Astrocyte of the cerebellum (primary cell): ENCODE data around the gene MPV17L2.
"Not testable (repeated sequence)": the region's sequence is repeated elsewhere in the genome, so short reads cannot be mapped to it uniquely, and the experiment has no call there.

Experiments
- DNase-seq: peaks from one replicate; pipeline ENCODE4 v3.0.0-alpha.2; 2011; ENCODE audit warnings: low read depth
- H3K4me3 ChIP-seq: 2 replicates; pipeline ENCODE4 v1.5.1; 2011; ENCODE audit warnings: mild to moderate bottlenecking, low read depth, low read length, moderate library complexity
- CTCF ChIP-seq: IDR thresholded peaks from 2 replicates; pipeline ENCODE4 v1.5.1; 2012; ENCODE audit warnings: low read length, low read depth, moderate library complexity, mild to moderate bottlenecking; ENCODE audit errors: missing control alignments
- in situ Hi-C: cut with HindIII; loops from 2 replicates; pipeline ENCODE4 v1.10.0; 2017; ENCODE audit warnings: low sequenced_read_pairs

MPV17L2 gene

GRCh38 chr19:18155095-18156087 is 37.6 kb upstream of the MPV17L2 start:
- H3K4me3 ChIP-seq, result no peak overlapping the region
- DNase-seq, result no peak
- TF ChIP-seq CTCF, result no peak
- in situ Hi-C loops, result no loop called here

GRCh38 chr19:18156268-18156667 is 36.8 kb upstream of the MPV17L2 start:
- no peak overlapping the region for H3K4me3 ChIP-seq
- in situ Hi-C loops, result no loop called here
- TF ChIP-seq CTCF, result no peak
- DNase-seq, result no peak

GRCh38 chr19:18156841-18157464 is 36.1 kb upstream of the MPV17L2 start:
- DNase-seq, result peak; percentile 62
- no peak overlapping the region for H3K4me3 ChIP-seq
- no peak for TF ChIP-seq CTCF
- in situ Hi-C loops, result no loop called here

GRCh38 chr19:18157465-18158063 is 35.5 kb upstream of the MPV17L2 start:
- in situ Hi-C loops, result no loop called here
- H3K4me3 ChIP-seq, result no peak overlapping the region
- no peak for TF ChIP-seq CTCF
- DNase-seq, result no peak

- TF ChIP-seq CTCF, result no peak
Measured at GRCh38 chr19:18158467-18158866, 34.6 kb upstream of the MPV17L2 start.

GRCh38 chr19:18159059-18159616 is 33.9 kb upstream of the MPV17L2 start:
- in situ Hi-C loops, DNase-seq, H3K4me3 ChIP-seq: not testable (repeated sequence)

More at GRCh38 chr19:18158467-18158866, 34.6 kb upstream of the MPV17L2 start:
- no peak for DNase-seq
- no peak overlapping the region for H3K4me3 ChIP-seq
- in situ Hi-C loops, result no loop called here
